GM12878 (cell line): ENCODE measurements around the gene NXNL1. TPM values are rescaled to one million over a fixed set of nuclear protein-coding genes. Genes with fewer than 3 reads are reported as not detected.

Experiments
- BHLHE40 ChIP-seq, 2 experiments: fragments of 450-650 bp in 1 of 2; IDR thresholded peaks; 2 replicates each; pipeline ENCODE4 v1.6.1; 2011 to 2017; ENCODE audit warnings: low read depth in 2 of 2, borderline replicate concordance in 1 of 2, improper control_type of control experiment in 1 of 2, low read length in 1 of 2, mild to moderate bottlenecking in 1 of 2
- BRCA1 ChIP-seq: IDR thresholded peaks from 2 replicates; pipeline ENCODE4 v1.6.1; 2011; ENCODE audit warnings: low read depth, low read length, improper control_type of control experiment
- CHD2 ChIP-seq: IDR thresholded peaks from 2 replicates; pipeline ENCODE4 v1.6.1; 2011; ENCODE audit warnings: low read depth, low read length, improper control_type of control experiment, borderline replicate concordance
- MEF2B ChIP-seq: fragments of 450-650 bp; IDR thresholded peaks from 2 replicates; pipeline ENCODE4 v1.6.1; 2018; ENCODE audit warnings: mild to moderate bottlenecking, moderate library complexity; ENCODE audit not compliant: partially characterized antibody, poor library complexity, severe bottlenecking
- MXI1 ChIP-seq: fragments of 150-350 bp; IDR thresholded peaks from 2 replicates; pipeline ENCODE4 v1.6.1; 2011; ENCODE audit warnings: low read depth, mild to moderate bottlenecking, inconsistent platforms, low read length, improper control_type of control experiment
- SIN3A ChIP-seq: IDR thresholded peaks from 2 replicates; pipeline ENCODE4 v1.6.1; 2012; ENCODE audit warnings: low read depth, low read length, improper control_type of control experiment
- USF2 ChIP-seq: IDR thresholded peaks from 2 replicates; pipeline ENCODE4 v1.6.1; 2011; ENCODE audit warnings: low read depth, low read length, improper control_type of control experiment, borderline replicate concordance
- ZNF687 ChIP-seq: fragments of 450-650 bp; IDR thresholded peaks from 2 replicates; pipeline ENCODE4 v1.6.1; 2017; ENCODE audit warnings: mild to moderate bottlenecking, moderate library complexity
- polyA plus RNA-seq, 11 experiments: library from polyadenylated mRNA; depleted of rRNA in 4 of 11; unstranded in 6 of 11; stranded (reverse) in 5 of 11; fragments of >200 nt; fragmentation: Nextera tagmentation in 4 of 11; fragmentation: Illumina TruSeq in 1 of 11; extraction: Ambion mirVana in 4 of 11; extraction: Trizol in 1 of 11; gene quantifications; 1 replicate in 1 of 11; 2 replicates in 10 of 11; pipeline versions ENCODE4 v1.2.1 to v1.2.3, GENCODE V29; 2011 to 2016; ENCODE audit warnings: inconsistent platforms in 2 of 11, missing spikeins in 2 of 11, low read depth in 1 of 11
- total RNA-seq, 4 experiments: library from RNA; depleted of rRNA in 3 of 4; stranded (reverse); fragments of >200 nt in 3 of 4; fragmentation: Illumina TruSeq in 1 of 4; extraction: Trizol in 1 of 4; gene quantifications; 2 replicates each; pipeline versions ENCODE4 v1.2.1 to v1.2.3, GENCODE V29; 2013 to 2021

The NXNL1 gene
- total and polyA plus RNA-seq, 10 of the 15 experiments (the other 5 are each of a cell fraction or from before 2014, with no cell fraction given), result not detected

GRCh38 chr19:17469481-17470067, 8.8 kb upstream of the NXNL1 start (continued):
- TF ChIP-seq ZNF687 (no peak), MEF2B (no peak), CHD2 (peak; percentile 83), BRCA1 (0 out of 2 replicates have a peak, but pooled peaks have one; percentile 19), USF2 (no peak), BHLHE40 (IDR thresholded peaks at IDR 0.05; ENCODE audit: borderline replicate concordance in 1 of 2, low read depth in 2 of 2, low read length in 1 of 2) (peak; percentile 52 to 76; a peak in 2 of 4 replicates), MXI1 (peak; percentile 93), SIN3A (no peak; the same call in 1 of the 2 replicates)
